ENCODE results near the gene TOP1. TPM values are rescaled to one million over a fixed set of nuclear protein-coding genes. Genes with fewer than 3 reads are reported as not detected.

TOP1 gene
- polyA plus RNA-seq, 3 donors = 6.9 to 11.5 (median 11.5) TPM

DNA sequence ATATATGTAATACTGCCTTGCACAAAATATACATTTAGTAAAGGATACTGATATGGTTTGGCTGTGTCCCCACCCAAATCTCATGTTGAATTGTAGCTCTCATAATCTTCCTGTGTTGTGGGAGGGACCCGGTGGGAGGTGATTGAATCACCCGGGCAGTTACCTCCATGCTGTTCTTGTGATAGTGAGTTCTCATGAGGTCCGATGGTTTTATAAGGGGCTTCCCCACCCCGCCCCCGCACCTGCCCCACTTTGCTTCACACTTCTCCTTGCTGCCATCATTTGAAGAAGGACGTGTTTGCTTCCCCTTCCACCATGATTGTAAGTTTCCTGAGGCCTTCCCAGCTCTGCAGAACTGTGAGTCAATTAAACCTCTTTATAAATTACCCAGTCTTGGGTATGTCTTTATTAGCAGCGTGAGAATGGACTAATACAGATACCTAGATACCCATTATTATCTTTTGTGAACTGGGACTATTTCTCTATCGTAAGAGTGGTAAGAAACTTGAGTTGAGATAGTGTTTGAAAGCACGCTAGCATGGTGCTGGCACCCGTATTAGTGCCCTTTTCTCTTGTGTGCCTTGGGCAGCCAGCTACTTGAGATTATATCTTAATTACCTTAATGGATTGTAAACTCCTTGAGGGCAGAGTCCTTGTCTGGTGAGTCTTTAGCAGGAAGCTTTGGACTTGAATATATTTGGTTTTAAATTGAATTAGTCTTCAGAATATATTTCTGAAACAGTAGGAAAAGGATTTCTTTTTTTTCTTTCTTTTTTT is 25.6 kb downstream of the TOP1 start:
- no peak overlapping the region for H3K9ac ChIP-seq (ENCODE audit: insufficient read depth, low read length, poor library complexity, severe bottlenecking)
- no CpG with 5 or more reads among the region's 10 CpGs for WGBS (ENCODE audit: insufficient coverage)
- Mint-ChIP-seq H3K9me3 (peaks cover 0 to 7% (median 4%) of the 10 kb centered on the region in 7 donors), H3K36me3 (peaks cover 20 to 21% of the 10 kb centered on the region in 2 donors), H3K27me3 (ENCODE audit: low read depth in 3 of 3) (no peaks in the 10 kb centered on the region), H3K4me3 (no peak overlapping the region), H3K27ac (peak overlapping the region in 3 of 7 donors; percentile 12 to 54 (median 26)), H3K4me1 (peaks cover 62% of the 10 kb centered on the region)
- no peak for DNase-seq
- no peak overlapping the region for H3K4me2 ChIP-seq (replicated peaks; ENCODE audit: extremely low read depth, low read length, poor library complexity, severe bottlenecking)
- H3K4me1 ChIP-seq (ENCODE audit: control insufficient read depth in 1 of 2, insufficient read depth in 2 of 2, low read length in 2 of 2) = peaks cover 32 to 44% of the 10 kb centered on the region in 2 donors
- TF ChIP-seq, protein P1, sequence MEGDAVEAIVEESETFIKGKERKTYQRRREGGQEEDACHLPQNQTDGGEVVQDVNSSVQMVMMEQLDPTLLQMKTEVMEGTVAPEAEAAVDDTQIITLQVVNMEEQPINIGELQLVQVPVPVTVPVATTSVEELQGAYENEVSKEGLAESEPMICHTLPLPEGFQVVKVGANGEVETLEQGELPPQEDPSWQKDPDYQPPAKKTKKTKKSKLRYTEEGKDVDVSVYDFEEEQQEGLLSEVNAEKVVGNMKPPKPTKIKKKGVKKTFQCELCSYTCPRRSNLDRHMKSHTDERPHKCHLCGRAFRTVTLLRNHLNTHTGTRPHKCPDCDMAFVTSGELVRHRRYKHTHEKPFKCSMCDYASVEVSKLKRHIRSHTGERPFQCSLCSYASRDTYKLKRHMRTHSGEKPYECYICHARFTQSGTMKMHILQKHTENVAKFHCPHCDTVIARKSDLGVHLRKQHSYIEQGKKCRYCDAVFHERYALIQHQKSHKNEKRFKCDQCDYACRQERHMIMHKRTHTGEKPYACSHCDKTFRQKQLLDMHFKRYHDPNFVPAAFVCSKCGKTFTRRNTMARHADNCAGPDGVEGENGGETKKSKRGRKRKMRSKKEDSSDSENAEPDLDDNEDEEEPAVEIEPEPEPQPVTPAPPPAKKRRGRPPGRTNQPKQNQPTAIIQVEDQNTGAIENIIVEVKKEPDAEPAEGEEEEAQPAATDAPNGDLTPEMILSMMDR (IDR thresholded peaks at IDR 0.05) = no peak
- peaks cover 0 to 3% of the 10 kb centered on the region in 2 donors for H3K9me3 ChIP-seq (replicated peaks in 1 of 2; ENCODE audit: control insufficient read depth in 1 of 2, insufficient read depth in 1 of 2, low read length in 2 of 2)
- no peak overlapping the region for H3K4me3 ChIP-seq (replicated peaks in 1 of 3; ENCODE audit: low read depth in 2 of 3, low read length in 3 of 3)
- H4K20me1 ChIP-seq (ENCODE audit: insufficient read depth, low read length) = peaks cover 100% of the 10 kb centered on the region
- H3K36me3 ChIP-seq (replicated peaks in 1 of 2; ENCODE audit: control insufficient read depth in 1 of 2, insufficient read depth in 2 of 2, low read length in 2 of 2) = no peaks in the 10 kb centered on the region
- H3K79me2 ChIP-seq (ENCODE audit: insufficient read depth, low read length) = peaks cover 97% of the 10 kb centered on the region
- intact Hi-C loops (cut with micrococcal nuclease) = loop anchor here (5.0 to 10.0 kb wide), 2 partner anchors 33 to 59 kb away; no protein-coding TSS in a partner anchor
- no peaks in the 10 kb centered on the region for H3K27me3 ChIP-seq (ENCODE audit: control insufficient read depth in 2 of 2, insufficient read depth in 2 of 2, low read length in 2 of 2)
- no peak overlapping the region for H3K27ac ChIP-seq (ENCODE audit: low read depth in 1 of 2, low read length in 2 of 2)
- no peak overlapping the region for H2AFZ ChIP-seq (ENCODE audit: insufficient read depth, low read depth, low read length, poor library complexity, severe bottlenecking)

DNA sequence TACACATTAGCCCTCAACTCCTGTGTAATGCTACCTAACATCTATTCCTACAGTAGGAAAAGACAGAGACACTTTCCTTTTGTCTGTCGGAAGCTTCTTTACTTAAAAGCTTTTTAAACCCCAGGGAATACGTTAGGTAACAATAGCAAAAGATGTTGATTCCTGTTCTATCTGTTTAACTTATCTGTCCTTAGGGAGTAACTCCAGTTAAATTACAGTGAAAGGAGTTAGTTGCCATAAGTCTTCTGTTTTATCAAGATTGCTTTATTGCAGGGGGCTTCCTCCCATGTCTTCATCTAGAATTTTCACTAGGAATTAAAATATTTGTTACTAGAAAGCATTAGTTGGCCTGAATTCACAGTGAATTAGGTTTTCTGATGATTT is 26.2 kb downstream of the TOP1 start:
- peaks cover 0 to 3% of the 10 kb centered on the region in 2 donors for H3K9me3 ChIP-seq (replicated peaks in 1 of 2; ENCODE audit: control insufficient read depth in 1 of 2, insufficient read depth in 1 of 2, low read length in 2 of 2)
- no peak for DNase-seq
- no peaks in the 10 kb centered on the region for H3K36me3 ChIP-seq (replicated peaks in 1 of 2; ENCODE audit: control insufficient read depth in 1 of 2, insufficient read depth in 2 of 2, low read length in 2 of 2)
- Mint-ChIP-seq H3K4me3 (no peak overlapping the region), H3K27ac (no peak overlapping the region), H3K36me3 (peaks cover 21 to 22% of the 10 kb centered on the region in 2 donors), H3K27me3 (ENCODE audit: low read depth in 3 of 3) (no peaks in the 10 kb centered on the region), H3K4me1 (peaks cover 57% of the 10 kb centered on the region), H3K9me3 (peaks cover 0 to 7% (median 4%) of the 10 kb centered on the region in 7 donors)
- H4K20me1 ChIP-seq (ENCODE audit: insufficient read depth, low read length) = peaks cover 100% of the 10 kb centered on the region
- H3K4me2 ChIP-seq (replicated peaks; ENCODE audit: extremely low read depth, low read length, poor library complexity, severe bottlenecking) = no peak overlapping the region
- WGBS (ENCODE audit: insufficient coverage) = no CpG with 5 or more reads among the region's 2 CpGs
- peaks cover 97% of the 10 kb centered on the region for H3K79me2 ChIP-seq (ENCODE audit: insufficient read depth, low read length)
- intact Hi-C loops (cut with micrococcal nuclease) = loop anchor here (5.0 to 10.0 kb wide), 2 partner anchors 32 to 60 kb away; no protein-coding TSS in a partner anchor
- TF ChIP-seq, protein P1 (IDR thresholded peaks at IDR 0.05) = no peak
- no peak overlapping the region for H3K4me3 ChIP-seq (replicated peaks in 1 of 3; ENCODE audit: low read depth in 2 of 3, low read length in 3 of 3)
- no peaks in the 10 kb centered on the region for H3K27me3 ChIP-seq (ENCODE audit: control insufficient read depth in 2 of 2, insufficient read depth in 2 of 2, low read length in 2 of 2)
- H3K27ac ChIP-seq (ENCODE audit: low read depth in 1 of 2, low read length in 2 of 2) = no peak overlapping the region
- no peak overlapping the region for H2AFZ ChIP-seq (ENCODE audit: insufficient read depth, low read depth, low read length, poor library complexity, severe bottlenecking)
- no peak overlapping the region for H3K9ac ChIP-seq (ENCODE audit: insufficient read depth, low read length, poor library complexity, severe bottlenecking)
- H3K4me1 ChIP-seq (ENCODE audit: control insufficient read depth in 1 of 2, insufficient read depth in 2 of 2, low read length in 2 of 2) = peaks cover 26 to 39% of the 10 kb centered on the region in 2 donors

Data from CD14-positive monocyte (primary cell).